ENCODE measurements around the gene PLA2G6. TPM values are rescaled to one million over a fixed set of nuclear protein-coding genes. Genes with fewer than 3 reads are reported as not detected.

The PLA2G6 gene
- total and polyA plus RNA-seq, 2 of the 4 experiments (the other 2 are of a cell fraction): 6.1 to 10.3 TPM

- Histone ChIP-seq H3K9me3 (ENCODE audit: control insufficient read depth, insufficient read depth, low read length) (no peaks in the 10 kb centered on the region), H3K18ac (ENCODE audit: low read depth, low read length) (peak overlapping the region; percentile 15; the same call in 1 of the 2 replicates), H4K8ac (ENCODE audit: low read depth in 2 of 2, low read length in 2 of 2) (no peak overlapping the region; a peak in 1 of 4 replicates), H3K23ac (ENCODE audit: low read depth, low read length) (no peak overlapping the region), H4K91ac (ENCODE audit: insufficient read depth, low read depth, low read length) (0 out of 2 replicates have a peak overlapping the region, but pooled peaks have one; percentile 21), H4K20me1 (ENCODE audit: insufficient read depth, low read length) (no peaks in the 10 kb centered on the region), H3K4me3 (ENCODE audit: insufficient read depth, low read depth, low read length) (no peak overlapping the region), H3K27ac (ENCODE audit: insufficient read depth, low read length) (no peak overlapping the region), H3K79me1 (ENCODE audit: low read depth in 1 of 2, low read length in 2 of 2) (no peaks in the 10 kb centered on the region), H3K14ac (replicated peaks; ENCODE audit: low read depth, low read length) (no peak overlapping the region), H3K56ac (ENCODE audit: extremely low read depth, insufficient read depth, low read length) (no peak overlapping the region), H2BK20ac (ENCODE audit: low read depth, low read length) (no peak overlapping the region), H3K9me1 (ENCODE audit: insufficient read depth, low read length) (peaks cover 14% of the 10 kb centered on the region), H3K9ac (ENCODE audit: low read depth, low read length) (no peak overlapping the region), H3K4me1 (ENCODE audit: control insufficient read depth, insufficient read depth, low read length) (peaks cover 20% of the 10 kb centered on the region), H2AFZ (replicated peaks; ENCODE audit: low read length, poor library complexity) (peak overlapping the region; percentile 51), H2BK120ac (ENCODE audit: low read depth, low read length) (peak overlapping the region; percentile 52; the same call in 1 of the 2 replicates), H3K36me3 (ENCODE audit: control insufficient read depth, insufficient read depth, low read length) (no peaks in the 10 kb centered on the region), H3K4ac (ENCODE audit: low read depth, low read length) (peak overlapping the region; percentile 64; the same call in 1 of the 2 replicates), H2BK5ac (ENCODE audit: low read depth, low read length, poor library complexity, severe bottlenecking) (no peak overlapping the region), H4K5ac (ENCODE audit: low read depth, low read length) (no peak overlapping the region), H3K27me3 (ENCODE audit: control insufficient read depth, insufficient read depth, low read length) (no peaks in the 10 kb centered on the region), H2AK5ac (ENCODE audit: low read depth, low read length) (peak overlapping the region; percentile 84), H3K4me2 (ENCODE audit: low read depth, low read length) (no peak overlapping the region), H2BK15ac (ENCODE audit: low read depth, low read length) (no peak overlapping the region), H2AK9ac (replicated peaks; ENCODE audit: low read depth, low read length, poor library complexity) (peak overlapping the region; percentile 23)
- in situ Hi-C loops (cut with MboI; ENCODE audit: low sequenced_read_pairs) (no loop called here), intact Hi-C loops (cut with micrococcal nuclease) (no loop called here), dilution Hi-C loops (cut with HindIII; ENCODE audit: low sequenced_read_pairs, unreplicated experiment) (no loop called here)
- POLR2A ChIA-PET (ENCODE audit: unreplicated experiment): no interaction called here
- no TSS peak for BruUV-seq (replicated peaks)
- TF ChIP-seq MXI1 (IDR thresholded peaks at IDR 0.05; ENCODE audit: borderline replicate concordance, low read depth, low read length): no peak
- no peak for TF ChIP-seq MAFK (IDR thresholded peaks at IDR 0.05; ENCODE audit: low read depth, low read length)
- TF ChIP-seq RCOR1 (IDR thresholded peaks at IDR 0.05; ENCODE audit: insufficient replicate concordance, low read length): no peak
- TF ChIP-seq BHLHE40 (IDR thresholded peaks at IDR 0.05; ENCODE audit: low read depth, low read length): no peak
- no peak for TF ChIP-seq FOS (IDR thresholded peaks at IDR 0.05; ENCODE audit: low read depth, low read length)
- TF ChIP-seq CTCF (conservative IDR thresholded peaks at IDR 0.05; ENCODE audit: low read depth, low read length): no peak
- no peak for TF ChIP-seq CEBPB (IDR thresholded peaks at IDR 0.05; ENCODE audit: low read depth, low read length)
- no peak for TF ChIP-seq RFX5 (IDR thresholded peaks at IDR 0.05; ENCODE audit: low read depth, low read length)
- no peak for TF ChIP-seq SMC3 (IDR thresholded peaks at IDR 0.05; ENCODE audit: low read depth, low read length)
- CTCF ChIA-PET: no interaction called here
- no peak for ATAC-seq (ENCODE audit: low read depth)
- WGBS, 2 experiments (ENCODE audit: extremely low coverage in 2 of 2, insufficient read length in 1 of 2): no CpG with 5 or more reads among the region's 3 CpGs
- no peak for DNase-seq
Observed at GRCh38 chr22:38192475-38192863, 10.8 kb upstream of the PLA2G6 start.

Measured in IMR-90 (cell line).